GM18526 (cell line): Measurements from ENCODE around the gene AADAC.

Experiments
- POLR2A ChIP-seq: IDR thresholded peaks from 3 replicates; pipeline ENCODE4 v1.6.1; 2011; ENCODE audit not compliant: insufficient read length; ENCODE audit errors: extremely low read depth

The AADAC gene

DNA sequence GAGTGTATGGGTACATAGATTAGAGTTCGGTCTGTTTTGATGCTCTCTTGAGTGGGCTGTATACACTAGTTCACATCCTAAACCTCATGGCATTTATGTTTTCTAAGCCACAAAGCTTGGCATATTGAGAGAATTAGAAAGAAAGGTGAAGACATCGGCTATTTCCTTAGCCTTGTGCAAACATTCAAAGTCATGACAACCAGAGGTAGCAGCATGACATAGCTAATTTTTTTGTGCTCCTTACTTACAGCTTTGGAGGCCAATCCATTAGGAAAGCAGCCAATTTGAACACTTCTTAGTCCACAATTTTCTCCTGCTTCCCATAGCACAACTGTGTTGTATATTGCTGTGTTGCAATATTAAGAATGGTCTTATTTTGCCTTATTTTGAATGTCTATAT, 21.5 kb upstream of the AADAC start:
- TF ChIP-seq POLR2A, result no peak

- no peak for TF ChIP-seq POLR2A
These were observed 20.3 kb upstream of the AADAC start for GRCh38 chr3:151793636-151794035.

- no peak for TF ChIP-seq POLR2A
These were observed 19.8 kb upstream of the AADAC start for GRCh38 chr3:151794080-151794479.

DNA sequence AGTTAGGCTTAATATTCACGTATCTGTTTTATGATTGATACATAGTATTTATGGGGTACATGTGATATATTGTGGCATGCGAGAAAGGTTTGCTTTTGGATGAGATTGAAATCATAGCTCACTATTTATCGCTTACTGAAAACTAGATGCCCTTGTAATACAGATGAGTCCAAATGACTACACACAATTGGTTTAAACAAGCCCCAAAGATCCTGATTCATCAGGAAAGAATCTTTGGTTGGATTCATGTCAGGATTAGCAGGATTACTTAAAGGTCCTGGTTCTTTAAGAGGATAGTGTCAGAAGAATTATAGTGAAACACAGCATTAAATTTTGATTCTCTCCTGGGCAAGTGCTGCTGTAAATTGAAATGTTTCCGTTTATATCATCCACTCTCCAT, 18.6 kb upstream of the AADAC start:
- no peak for TF ChIP-seq POLR2A

- no peak for TF ChIP-seq POLR2A
These were observed 17.7 kb upstream of the AADAC start for GRCh38 chr3:151796105-151796680.

DNA sequence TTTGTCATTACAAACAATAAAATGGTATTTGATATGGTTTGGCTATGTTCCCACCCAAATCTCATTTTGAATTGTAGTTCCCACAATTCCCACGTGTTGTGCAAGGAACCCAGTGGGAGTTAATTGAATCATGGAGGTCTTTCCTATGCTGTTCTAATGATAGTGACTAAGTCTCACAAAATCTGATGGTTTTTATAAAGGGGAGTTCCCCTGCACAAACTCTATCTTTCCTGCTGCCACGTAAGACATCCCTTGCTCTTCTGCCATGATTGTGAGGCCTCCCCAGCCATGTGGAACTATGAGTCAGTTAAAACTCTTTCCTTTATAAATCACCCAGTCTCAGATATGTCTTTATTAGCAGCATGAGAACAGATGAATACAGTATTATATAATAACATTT, 15.4 kb upstream of the AADAC start:
- TF ChIP-seq POLR2A, result no peak

GRCh38 chr3:151800431-151800830, 13.5 kb upstream of the AADAC start:
- TF ChIP-seq POLR2A, result no peak

- no peak for TF ChIP-seq POLR2A
These were observed 9.6 kb upstream of the AADAC start for GRCh38 chr3:151804267-151804666.

DNA sequence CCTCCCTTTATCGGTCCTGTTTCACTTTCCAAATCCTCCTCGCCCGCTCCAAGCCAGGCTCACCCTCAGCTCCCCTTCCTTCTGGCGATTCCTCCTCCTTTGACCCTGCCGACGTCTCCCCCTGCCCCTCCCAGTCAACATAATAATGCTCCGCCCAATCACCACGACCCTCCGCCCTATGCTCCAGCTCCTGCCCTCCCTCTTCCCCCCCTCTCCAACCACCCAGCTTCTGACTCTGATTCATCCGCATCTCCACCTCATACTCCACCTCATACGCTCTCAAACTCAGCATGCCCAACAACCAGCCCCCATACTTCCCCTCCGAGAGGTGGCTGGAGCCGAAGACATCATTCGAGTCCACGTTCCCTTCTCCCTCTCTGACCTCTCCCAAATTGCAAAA, 7.1 kb upstream of the AADAC start:
- TF ChIP-seq POLR2A, result no peak

DNA sequence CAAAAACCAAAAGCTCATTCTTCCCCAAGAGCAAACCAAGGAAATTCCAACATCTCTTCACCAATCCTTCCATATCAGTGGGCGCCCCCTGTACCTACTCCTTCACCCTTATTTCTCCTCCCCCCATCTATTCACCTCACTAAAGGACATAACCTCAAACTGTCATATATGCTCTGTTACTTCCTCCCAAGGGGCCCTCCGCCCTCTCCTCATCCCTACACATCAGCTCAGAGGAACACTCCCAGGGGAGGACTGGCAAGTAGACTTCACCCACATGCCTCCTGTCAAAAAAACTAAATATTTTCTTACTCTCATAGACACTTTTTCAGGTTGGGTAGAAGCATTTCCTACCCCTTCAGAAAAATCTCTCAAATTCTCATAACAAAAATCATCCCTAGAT, 2.4 kb upstream of the AADAC start:
- TF ChIP-seq POLR2A, result no peak

GRCh38 chr3:151814588-151814987, 672 bp downstream of the AADAC start:
- TF ChIP-seq POLR2A, result no peak

DNA sequence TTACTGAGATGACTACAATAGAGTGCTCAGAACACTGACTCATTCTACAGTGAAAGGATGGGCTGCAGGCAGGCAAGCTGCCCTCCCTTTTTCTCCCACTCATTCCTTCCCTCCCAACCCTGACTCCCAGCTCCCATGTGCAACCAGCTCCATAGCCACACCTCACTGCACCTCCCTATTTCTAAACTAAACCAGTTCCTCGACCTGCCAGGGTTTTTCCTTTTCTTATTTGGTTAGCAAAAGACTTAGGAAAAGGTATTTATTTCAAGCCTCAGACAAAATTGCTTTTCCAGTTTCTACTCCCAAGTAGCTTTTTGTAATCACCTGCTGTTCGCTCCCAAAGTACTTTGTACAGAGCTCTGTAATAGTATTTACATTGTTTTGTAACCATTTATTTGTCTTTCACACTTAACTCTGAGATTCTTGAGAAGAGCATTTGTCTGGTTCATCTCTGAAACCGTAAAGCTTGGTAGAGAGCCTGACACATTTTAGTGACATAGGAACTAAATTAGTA, 2.2 kb downstream of the AADAC start:
- no peak for TF ChIP-seq POLR2A

DNA sequence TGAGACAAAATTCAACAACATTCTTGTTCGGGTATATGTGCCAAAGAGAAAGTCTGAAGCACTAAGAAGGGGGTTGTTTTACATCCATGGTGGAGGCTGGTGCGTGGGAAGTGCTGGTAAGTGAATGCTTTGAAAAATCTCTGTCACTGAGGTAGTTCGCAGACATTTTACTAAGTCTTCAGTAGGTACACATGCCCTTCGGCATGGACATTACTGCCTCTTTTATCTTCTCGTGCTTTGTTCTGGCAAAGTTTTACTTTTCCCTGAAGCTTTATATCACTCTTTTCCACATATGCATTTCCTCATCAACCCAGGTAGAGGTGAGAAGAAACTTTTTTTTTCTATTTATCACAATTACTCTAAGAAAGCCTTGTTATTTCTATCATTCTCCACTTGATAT, 3.6 kb downstream of the AADAC start:
- TF ChIP-seq POLR2A, result no peak

DNA sequence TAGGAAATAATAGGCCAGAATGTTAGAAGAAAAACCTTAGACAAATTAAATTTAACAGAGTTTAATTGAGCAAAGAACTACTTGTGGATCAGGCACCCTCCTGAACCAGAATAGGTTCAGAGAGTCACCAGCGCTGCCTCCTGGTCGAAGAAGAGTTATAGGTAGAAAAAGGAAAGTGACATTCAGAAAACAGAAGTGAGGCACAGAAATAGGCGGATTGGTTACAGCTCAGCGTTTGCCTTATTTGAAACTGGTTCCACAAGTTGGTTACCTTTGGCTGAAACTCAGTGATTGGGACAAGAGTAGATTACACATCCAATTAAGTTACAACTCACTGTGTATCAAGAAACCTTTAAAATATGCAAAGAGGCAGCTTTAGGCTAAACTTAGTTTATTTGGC, 4.4 kb downstream of the AADAC start:
- no peak for TF ChIP-seq POLR2A

- TF ChIP-seq POLR2A, result no peak
These were observed 6.0 kb downstream of the AADAC start for GRCh38 chr3:151819910-151820309.

- TF ChIP-seq POLR2A, result no peak
These were observed 13.9 kb downstream of the AADAC start for GRCh38 chr3:151827816-151828215.

DNA sequence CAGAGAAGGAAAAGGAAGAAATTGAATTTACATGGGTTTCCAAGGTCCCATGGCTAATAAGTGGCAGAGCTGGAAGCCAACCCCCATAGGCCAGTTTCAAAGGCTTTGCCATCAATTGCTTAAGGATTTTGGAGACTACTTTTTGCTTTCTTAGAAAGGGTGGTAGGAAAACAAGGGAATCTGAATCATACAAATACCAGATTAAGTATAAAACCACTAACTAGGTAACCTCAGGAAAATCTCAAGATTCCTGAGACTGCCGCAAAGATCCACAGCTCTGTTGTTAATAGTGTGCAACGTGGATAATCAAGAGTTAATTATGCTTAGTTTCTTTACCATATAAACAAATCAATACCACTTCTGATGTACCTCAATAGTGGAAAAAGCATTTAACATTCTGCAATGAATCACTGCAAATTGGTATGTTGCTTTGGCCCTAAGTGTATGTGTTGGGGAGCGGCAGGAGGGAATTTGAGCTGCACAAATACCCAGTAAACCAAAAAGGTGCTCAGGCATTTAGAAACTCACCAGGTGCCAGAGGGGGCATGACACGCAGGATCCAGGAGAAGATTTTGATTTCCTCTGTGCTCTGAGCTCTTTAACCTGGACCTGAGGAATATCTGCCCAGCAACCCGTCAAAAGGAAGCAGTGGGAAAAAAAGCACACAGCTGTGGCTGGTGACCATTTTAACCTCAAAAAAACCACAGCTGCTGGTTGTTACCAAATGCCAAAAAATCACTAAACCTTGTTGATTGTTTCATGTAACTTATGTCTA, 22.0 kb downstream of the AADAC start:
- TF ChIP-seq POLR2A, result no peak

DNA sequence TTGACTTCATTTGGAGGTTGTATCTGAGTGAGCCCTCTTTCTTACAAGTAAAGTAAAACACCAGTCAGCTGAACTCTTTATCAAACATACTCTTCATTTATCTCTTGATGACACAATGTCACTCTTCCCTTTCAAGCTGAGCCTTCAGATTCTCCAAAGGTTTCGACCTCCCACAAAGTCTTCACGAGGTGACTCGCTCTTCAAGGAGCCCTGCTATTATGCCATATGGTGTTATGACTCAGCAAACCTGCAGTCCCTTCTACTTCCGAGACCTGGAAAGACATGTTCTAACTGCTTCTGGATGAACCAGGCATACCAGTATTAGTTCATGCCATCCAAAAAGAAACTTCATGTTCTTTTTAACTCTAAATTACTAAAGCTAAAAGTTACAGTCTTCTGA, 23.1 kb downstream of the AADAC start:
- TF ChIP-seq POLR2A, result no peak
